Measurements from ENCODE around the gene TSC22D4. TPM values are rescaled to one million over a fixed set of nuclear protein-coding genes. Genes with fewer than 3 reads are reported as not detected.
"Not testable (repeated sequence)": the region's sequence is repeated elsewhere in the genome, so short reads cannot be mapped to it uniquely, and the experiment has no call there.

TSC22D4 gene
- total RNA-seq, 1 donor from 2014 or later, result 46.9 TPM

- Mint-ChIP-seq H3K4me1 (ENCODE audit: unreplicated experiment) (peaks cover 3% of the 10 kb centered on the region), H3K4me3 (ENCODE audit: unreplicated experiment) (no peak overlapping the region), H3K9me3 (ENCODE audit: unreplicated experiment) (no peaks in the 10 kb centered on the region), H3K27ac (ENCODE audit: unreplicated experiment) (no peak overlapping the region), H3K27me3 (ENCODE audit: unreplicated experiment) (no peaks in the 10 kb centered on the region), H3K36me3 (ENCODE audit: unreplicated experiment) (no peaks in the 10 kb centered on the region)
- no peak for DNase-seq (ENCODE audit: extremely low spot score, unreplicated experiment)
- TF ChIP-seq CTCF (IDR thresholded peaks at IDR 0.05), result no peak
Observed at GRCh38 chr7:100452513-100452912, 26.5 kb downstream of the TSC22D4 start.

GRCh38 chr7:100449190-100449795, 29.7 kb downstream of the TSC22D4 start:
- no peak overlapping the region for H3K4me3 Mint-ChIP-seq (ENCODE audit: unreplicated experiment)
- no peaks in the 10 kb centered on the region for H3K27me3 Mint-ChIP-seq (ENCODE audit: unreplicated experiment)
- H3K9me3 Mint-ChIP-seq (ENCODE audit: unreplicated experiment), result no peaks in the 10 kb centered on the region
- DNase-seq (ENCODE audit: extremely low spot score, unreplicated experiment), result no peak
- H3K27ac Mint-ChIP-seq (ENCODE audit: unreplicated experiment), result no peak overlapping the region
- no peaks in the 10 kb centered on the region for H3K36me3 Mint-ChIP-seq (ENCODE audit: unreplicated experiment)
- no peak for TF ChIP-seq CTCF (IDR thresholded peaks at IDR 0.05)
- peaks cover 7% of the 10 kb centered on the region for H3K4me1 Mint-ChIP-seq (ENCODE audit: unreplicated experiment)

GRCh38 chr7:100447363-100447762, 31.7 kb downstream of the TSC22D4 start:
- not testable (repeated sequence) for H3K27ac Mint-ChIP-seq (ENCODE audit: unreplicated experiment); H3K36me3 Mint-ChIP-seq (ENCODE audit: unreplicated experiment); H3K9me3 Mint-ChIP-seq (ENCODE audit: unreplicated experiment); H3K4me1 Mint-ChIP-seq (ENCODE audit: unreplicated experiment); H3K27me3 Mint-ChIP-seq (ENCODE audit: unreplicated experiment); DNase-seq (ENCODE audit: extremely low spot score, unreplicated experiment); H3K4me3 Mint-ChIP-seq (ENCODE audit: unreplicated experiment)

GRCh38 chr7:100446040-100446439, 33.0 kb downstream of the TSC22D4 start:
- no peak overlapping the region for H3K27ac Mint-ChIP-seq (ENCODE audit: unreplicated experiment)
- no peaks in the 10 kb centered on the region for H3K27me3 Mint-ChIP-seq (ENCODE audit: unreplicated experiment)
- no peak overlapping the region for H3K4me3 Mint-ChIP-seq (ENCODE audit: unreplicated experiment)
- no peaks in the 10 kb centered on the region for H3K9me3 Mint-ChIP-seq (ENCODE audit: unreplicated experiment)
- H3K4me1 Mint-ChIP-seq (ENCODE audit: unreplicated experiment), result peaks cover 8% of the 10 kb centered on the region
- no peaks in the 10 kb centered on the region for H3K36me3 Mint-ChIP-seq (ENCODE audit: unreplicated experiment)
- no peak for TF ChIP-seq CTCF (IDR thresholded peaks at IDR 0.05)
- no peak for DNase-seq (ENCODE audit: extremely low spot score, unreplicated experiment)

- Mint-ChIP-seq H3K27ac (ENCODE audit: unreplicated experiment) (no peak overlapping the region), H3K4me1 (ENCODE audit: unreplicated experiment) (peaks cover 6% of the 10 kb centered on the region), H3K4me3 (ENCODE audit: unreplicated experiment) (no peak overlapping the region), H3K9me3 (ENCODE audit: unreplicated experiment) (no peaks in the 10 kb centered on the region), H3K36me3 (ENCODE audit: unreplicated experiment) (no peaks in the 10 kb centered on the region), H3K27me3 (ENCODE audit: unreplicated experiment) (no peaks in the 10 kb centered on the region)
- no peak for DNase-seq (ENCODE audit: extremely low spot score, unreplicated experiment)
- no peak for TF ChIP-seq CTCF (IDR thresholded peaks at IDR 0.05)
Observed at GRCh38 chr7:100444311-100445278, 34.4 kb downstream of the TSC22D4 start.
